SK-N-MC (cell line): Measurements from ENCODE around the gene MAN1B1.

ENCODE experiments used
- EZH2 ChIP-seq: fragments of 200-600 bp; sonication (generic); IDR thresholded peaks from one replicate; pipeline ENCODE4 v1.6.1; 2017; ENCODE audit warnings: antibody characterized with exemption
- FOXP2 ChIP-seq: optimal IDR thresholded peaks from 2 replicates; pipeline ENCODE3; 2011; ENCODE audit warnings: mild to moderate bottlenecking, moderate library complexity; ENCODE audit not compliant: insufficient read depth; ENCODE audit errors: extremely low read length, control extremely low read depth
- POLR2AphosphoS5 ChIP-seq: IDR thresholded peaks from 2 replicates; pipeline ENCODE4 v1.6.1; 2012; ENCODE audit warnings: mild to moderate bottlenecking, low read depth, low read length, borderline replicate concordance

GRCh38 chr9:137112564-137113384 is 26.0 kb downstream of the MAN1B1 start:
- TF ChIP-seq EZH2 (no peak), POLR2AphosphoS5 (no peak), FOXP2 (no peak)
